Measurements from ENCODE around the gene PRND.
"Not testable (repeated sequence)": the region's sequence is repeated elsewhere in the genome, so short reads cannot be mapped to it uniquely, and the experiment has no call there.

PRND gene

GRCh38 chr20:4708856-4709255 lies 12.9 kb upstream of the PRND start:
- DNase-seq: no peak

- no peak for DNase-seq
Measured at GRCh38 chr20:4709261-4710105, 12.2 kb upstream of the PRND start.

- no peak for DNase-seq
Measured at GRCh38 chr20:4710106-4710475, 11.6 kb upstream of the PRND start.

- no peak for DNase-seq
Measured at GRCh38 chr20:4711511-4711910, 10.2 kb upstream of the PRND start.

- DNase-seq: no peak
Measured at GRCh38 chr20:4713401-4713800, 8.3 kb upstream of the PRND start.

GRCh38 chr20:4714818-4715217 lies 6.9 kb upstream of the PRND start:
- no peak for DNase-seq

- peak in 4 of 56 donors; percentile 9 to 34 (median 23) for DNase-seq
Measured at GRCh38 chr20:4717816-4718570, 3.7 kb upstream of the PRND start.

- no peak for DNase-seq
Measured at GRCh38 chr20:4719190-4719589, 2.5 kb upstream of the PRND start.

GRCh38 chr20:4720041-4720976 lies 1.4 kb upstream of the PRND start:
- DNase-seq: peak in 54 of 56 donors; percentile 13 to 87 (median 64)

- peak in 2 of 56 donors; percentile 45 to 64 for DNase-seq
Measured at GRCh38 chr20:4720977-4721349, 746 bp upstream of the PRND start.

- DNase-seq: no peak
Measured at GRCh38 chr20:4722571-4722970, 862 bp downstream of the PRND start.

GRCh38 chr20:4722993-4723392 lies 1.3 kb downstream of the PRND start:
- no peak for DNase-seq

GRCh38 chr20:4723553-4723952 lies 1.8 kb downstream of the PRND start:
- not testable (repeated sequence) for DNase-seq

- peak in 3 of 56 donors; percentile 10 to 22 (median 19) for DNase-seq
Measured at GRCh38 chr20:4724459-4725262, 3.0 kb downstream of the PRND start.

GRCh38 chr20:4725263-4725550 lies 3.5 kb downstream of the PRND start:
- no peak for DNase-seq

GRCh38 chr20:4726710-4727397 lies 5.1 kb downstream of the PRND start:
- DNase-seq: peak in 5 of 56 donors; percentile 12 to 37 (median 16)

- DNase-seq: no peak
Measured at GRCh38 chr20:4728120-4728760, 6.5 kb downstream of the PRND start.

- DNase-seq: no peak
Measured at GRCh38 chr20:4729265-4729664, 7.6 kb downstream of the PRND start.

GRCh38 chr20:4730780-4731179 lies 9.1 kb downstream of the PRND start:
- DNase-seq: no peak

- DNase-seq: no peak
Measured at GRCh38 chr20:4736875-4737274, 15.2 kb downstream of the PRND start.

Data from amygdala (tissue), 56 donors.